WTC11 (cell line): ENCODE measurements around the gene DENND1B.

Experiments
- NR3C1 ChIP-seq: sonication (generic); formaldehyde crosslinking; conservative IDR thresholded peaks from 2 replicates; pipeline ENCODE4 v1.8.1; 2023; ENCODE audit warnings: low read depth, mild to moderate bottlenecking, missing genetic modification reagents
- SMAD4 ChIP-seq: sonication (generic); formaldehyde crosslinking; IDR thresholded peaks from 2 replicates; pipeline ENCODE4 v1.8.0; 2022; ENCODE audit warnings: mild to moderate bottlenecking, missing genetic modification reagents
- SP1 ChIP-seq: sonication (generic); formaldehyde crosslinking; conservative IDR thresholded peaks from 2 replicates; pipeline ENCODE4 v1.8.1; 2022; ENCODE audit warnings: missing genetic modification reagents
- ZNF121 ChIP-seq: sonication (generic); formaldehyde crosslinking; IDR thresholded peaks from 2 replicates; pipeline ENCODE4 v1.8.0; 2023; ENCODE audit warnings: missing genetic modification reagents
- ZNF263 ChIP-seq: sonication (generic); formaldehyde crosslinking; IDR thresholded peaks from 2 replicates; pipeline ENCODE4 v1.8.1; 2022; ENCODE audit warnings: low read depth, mild to moderate bottlenecking, moderate library complexity, missing genetic modification reagents
- TF ChIP-seq, protein P1 (sequence below): fragments of 200-600 bp; IDR thresholded peaks from 2 replicates; pipeline ENCODE4 v1.8.0; 2022; ENCODE audit warnings: antibody characterized with exemption
- TF ChIP-seq, protein P2 (sequence below): sonication (generic); formaldehyde crosslinking; IDR thresholded peaks from 2 replicates; pipeline ENCODE4 v1.8.1; 2023; ENCODE audit warnings: mild to moderate bottlenecking, missing genetic modification reagents, moderate library complexity
- TF ChIP-seq, protein P3 (sequence below): sonication (generic); formaldehyde crosslinking; IDR thresholded peaks from 2 replicates; pipeline ENCODE4 v1.8.1; 2022; ENCODE audit warnings: missing genetic modification reagents, borderline replicate concordance
- TF ChIP-seq, protein P4 (sequence below): sonication (generic); formaldehyde crosslinking; IDR thresholded peaks from 2 replicates; pipeline ENCODE4 v1.8.1; 2022; ENCODE audit warnings: low read depth, missing genetic modification reagents, borderline replicate concordance
- TF ChIP-seq, protein P5 (sequence below): sonication (generic); formaldehyde crosslinking; IDR thresholded peaks from 2 replicates; pipeline ENCODE4 v1.8.1; 2022; ENCODE audit warnings: low read depth, mild to moderate bottlenecking, moderate library complexity, missing genetic modification reagents, borderline replicate concordance
- TF ChIP-seq, protein P6 (sequence below): sonication (generic); formaldehyde crosslinking; IDR thresholded peaks from 2 replicates; pipeline ENCODE4 v1.8.0; 2022; ENCODE audit warnings: mild to moderate bottlenecking, missing genetic modification reagents
- TF ChIP-seq, protein P7 (sequence below): sonication (generic); formaldehyde crosslinking; IDR thresholded peaks from 2 replicates; pipeline ENCODE4 v1.8.1; 2022; ENCODE audit warnings: mild to moderate bottlenecking, missing genetic modification reagents, moderate library complexity, borderline replicate concordance

DNA sequence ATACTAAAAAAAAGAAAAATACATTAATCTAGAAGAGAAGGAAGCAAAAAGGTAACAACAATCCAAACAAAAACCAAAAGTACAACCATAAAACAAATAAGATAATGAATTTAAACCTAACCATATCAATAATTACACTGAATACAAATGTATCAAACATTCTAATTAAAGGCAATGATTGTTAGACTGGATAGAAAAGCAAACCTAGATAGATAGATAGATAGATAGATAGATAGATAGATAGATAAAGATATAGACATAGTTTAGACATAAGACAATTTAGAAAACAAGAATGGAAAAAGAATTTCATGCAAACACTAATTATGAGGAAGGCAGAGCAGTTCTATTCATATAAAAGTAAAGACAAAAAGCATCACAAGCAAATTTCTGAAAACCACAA is 24.9 kb downstream of the DENND1B start:
- TF ChIP-seq, protein P1, sequence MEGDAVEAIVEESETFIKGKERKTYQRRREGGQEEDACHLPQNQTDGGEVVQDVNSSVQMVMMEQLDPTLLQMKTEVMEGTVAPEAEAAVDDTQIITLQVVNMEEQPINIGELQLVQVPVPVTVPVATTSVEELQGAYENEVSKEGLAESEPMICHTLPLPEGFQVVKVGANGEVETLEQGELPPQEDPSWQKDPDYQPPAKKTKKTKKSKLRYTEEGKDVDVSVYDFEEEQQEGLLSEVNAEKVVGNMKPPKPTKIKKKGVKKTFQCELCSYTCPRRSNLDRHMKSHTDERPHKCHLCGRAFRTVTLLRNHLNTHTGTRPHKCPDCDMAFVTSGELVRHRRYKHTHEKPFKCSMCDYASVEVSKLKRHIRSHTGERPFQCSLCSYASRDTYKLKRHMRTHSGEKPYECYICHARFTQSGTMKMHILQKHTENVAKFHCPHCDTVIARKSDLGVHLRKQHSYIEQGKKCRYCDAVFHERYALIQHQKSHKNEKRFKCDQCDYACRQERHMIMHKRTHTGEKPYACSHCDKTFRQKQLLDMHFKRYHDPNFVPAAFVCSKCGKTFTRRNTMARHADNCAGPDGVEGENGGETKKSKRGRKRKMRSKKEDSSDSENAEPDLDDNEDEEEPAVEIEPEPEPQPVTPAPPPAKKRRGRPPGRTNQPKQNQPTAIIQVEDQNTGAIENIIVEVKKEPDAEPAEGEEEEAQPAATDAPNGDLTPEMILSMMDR: no peak
- TF ChIP-seq, protein P2, sequence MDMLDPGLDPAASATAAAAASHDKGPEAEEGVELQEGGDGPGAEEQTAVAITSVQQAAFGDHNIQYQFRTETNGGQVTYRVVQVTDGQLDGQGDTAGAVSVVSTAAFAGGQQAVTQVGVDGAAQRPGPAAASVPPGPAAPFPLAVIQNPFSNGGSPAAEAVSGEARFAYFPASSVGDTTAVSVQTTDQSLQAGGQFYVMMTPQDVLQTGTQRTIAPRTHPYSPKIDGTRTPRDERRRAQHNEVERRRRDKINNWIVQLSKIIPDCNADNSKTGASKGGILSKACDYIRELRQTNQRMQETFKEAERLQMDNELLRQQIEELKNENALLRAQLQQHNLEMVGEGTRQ (CRISPR knock-in tag): no peak
- no peak for TF ChIP-seq SP1
- TF ChIP-seq, protein P3, sequence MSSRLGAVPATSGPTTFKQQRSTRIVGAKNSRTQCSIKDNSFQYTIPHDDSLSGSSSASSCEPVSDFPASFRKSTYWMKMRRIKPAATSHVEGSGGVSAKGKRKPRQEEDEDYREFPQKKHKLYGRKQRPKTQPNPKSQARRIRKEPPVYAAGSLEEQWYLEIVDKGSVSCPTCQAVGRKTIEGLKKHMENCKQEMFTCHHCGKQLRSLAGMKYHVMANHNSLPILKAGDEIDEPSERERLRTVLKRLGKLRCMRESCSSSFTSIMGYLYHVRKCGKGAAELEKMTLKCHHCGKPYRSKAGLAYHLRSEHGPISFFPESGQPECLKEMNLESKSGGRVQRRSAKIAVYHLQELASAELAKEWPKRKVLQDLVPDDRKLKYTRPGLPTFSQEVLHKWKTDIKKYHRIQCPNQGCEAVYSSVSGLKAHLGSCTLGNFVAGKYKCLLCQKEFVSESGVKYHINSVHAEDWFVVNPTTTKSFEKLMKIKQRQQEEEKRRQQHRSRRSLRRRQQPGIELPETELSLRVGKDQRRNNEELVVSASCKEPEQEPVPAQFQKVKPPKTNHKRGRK (CRISPR knock-in tag): no peak
- TF ChIP-seq SMAD4: no peak
- TF ChIP-seq, protein P4, sequence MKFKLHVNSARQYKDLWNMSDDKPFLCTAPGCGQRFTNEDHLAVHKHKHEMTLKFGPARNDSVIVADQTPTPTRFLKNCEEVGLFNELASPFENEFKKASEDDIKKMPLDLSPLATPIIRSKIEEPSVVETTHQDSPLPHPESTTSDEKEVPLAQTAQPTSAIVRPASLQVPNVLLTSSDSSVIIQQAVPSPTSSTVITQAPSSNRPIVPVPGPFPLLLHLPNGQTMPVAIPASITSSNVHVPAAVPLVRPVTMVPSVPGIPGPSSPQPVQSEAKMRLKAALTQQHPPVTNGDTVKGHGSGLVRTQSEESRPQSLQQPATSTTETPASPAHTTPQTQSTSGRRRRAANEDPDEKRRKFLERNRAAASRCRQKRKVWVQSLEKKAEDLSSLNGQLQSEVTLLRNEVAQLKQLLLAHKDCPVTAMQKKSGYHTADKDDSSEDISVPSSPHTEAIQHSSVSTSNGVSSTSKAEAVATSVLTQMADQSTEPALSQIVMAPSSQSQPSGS (CRISPR knock-in tag): no peak
- TF ChIP-seq ZNF121 (CRISPR knock-in tag): no peak
- TF ChIP-seq, protein P5, sequence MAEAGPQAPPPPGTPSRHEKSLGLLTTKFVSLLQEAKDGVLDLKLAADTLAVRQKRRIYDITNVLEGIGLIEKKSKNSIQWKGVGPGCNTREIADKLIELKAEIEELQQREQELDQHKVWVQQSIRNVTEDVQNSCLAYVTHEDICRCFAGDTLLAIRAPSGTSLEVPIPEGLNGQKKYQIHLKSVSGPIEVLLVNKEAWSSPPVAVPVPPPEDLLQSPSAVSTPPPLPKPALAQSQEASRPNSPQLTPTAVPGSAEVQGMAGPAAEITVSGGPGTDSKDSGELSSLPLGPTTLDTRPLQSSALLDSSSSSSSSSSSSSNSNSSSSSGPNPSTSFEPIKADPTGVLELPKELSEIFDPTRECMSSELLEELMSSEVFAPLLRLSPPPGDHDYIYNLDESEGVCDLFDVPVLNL: no peak
- TF ChIP-seq, protein P6, sequence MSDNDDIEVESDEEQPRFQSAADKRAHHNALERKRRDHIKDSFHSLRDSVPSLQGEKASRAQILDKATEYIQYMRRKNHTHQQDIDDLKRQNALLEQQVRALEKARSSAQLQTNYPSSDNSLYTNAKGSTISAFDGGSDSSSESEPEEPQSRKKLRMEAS (CRISPR knock-in tag): no peak
- TF ChIP-seq, protein P7, sequence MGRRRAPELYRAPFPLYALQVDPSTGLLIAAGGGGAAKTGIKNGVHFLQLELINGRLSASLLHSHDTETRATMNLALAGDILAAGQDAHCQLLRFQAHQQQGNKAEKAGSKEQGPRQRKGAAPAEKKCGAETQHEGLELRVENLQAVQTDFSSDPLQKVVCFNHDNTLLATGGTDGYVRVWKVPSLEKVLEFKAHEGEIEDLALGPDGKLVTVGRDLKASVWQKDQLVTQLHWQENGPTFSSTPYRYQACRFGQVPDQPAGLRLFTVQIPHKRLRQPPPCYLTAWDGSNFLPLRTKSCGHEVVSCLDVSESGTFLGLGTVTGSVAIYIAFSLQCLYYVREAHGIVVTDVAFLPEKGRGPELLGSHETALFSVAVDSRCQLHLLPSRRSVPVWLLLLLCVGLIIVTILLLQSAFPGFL: no peak
- TF ChIP-seq NR3C1 (CRISPR knock-in tag): no peak
- no peak for TF ChIP-seq ZNF263 (CRISPR knock-in tag)
